IPS-18a (cell line): ENCODE results near the gene ZFAND2B.
A peak's percentile ranks its signal among the peaks of the same experiment; 100 is the strongest.

Experiments
- H3K27ac ChIP-seq: one replicate; pipeline ENCODE4 v1.5.1; 2013; ENCODE audit warnings: low read length
- H3K27me3 ChIP-seq: one replicate; pipeline ENCODE4 v1.6.1; 2013; ENCODE audit warnings: mild to moderate bottlenecking, low read length; ENCODE audit not compliant: control insufficient read depth, insufficient read depth
- H3K36me3 ChIP-seq: one replicate; pipeline ENCODE4 v1.6.1; 2013; ENCODE audit warnings: low read depth, low read length; ENCODE audit not compliant: control insufficient read depth
- H3K4me1 ChIP-seq: one replicate; pipeline ENCODE4 v1.6.1; 2013; ENCODE audit warnings: low read depth, low read length; ENCODE audit not compliant: control insufficient read depth
- H3K4me3 ChIP-seq: one replicate; pipeline ENCODE4 v1.5.1; 2013; ENCODE audit warnings: low read length
- H3K9ac ChIP-seq: one replicate; pipeline ENCODE4 v1.6.1; 2013; ENCODE audit warnings: mild to moderate bottlenecking, low read length, moderate library complexity
- H3K9me3 ChIP-seq: one replicate; pipeline ENCODE4 v1.6.1; 2013; ENCODE audit warnings: low read depth, low read length; ENCODE audit not compliant: control insufficient read depth

ZFAND2B gene

DNA sequence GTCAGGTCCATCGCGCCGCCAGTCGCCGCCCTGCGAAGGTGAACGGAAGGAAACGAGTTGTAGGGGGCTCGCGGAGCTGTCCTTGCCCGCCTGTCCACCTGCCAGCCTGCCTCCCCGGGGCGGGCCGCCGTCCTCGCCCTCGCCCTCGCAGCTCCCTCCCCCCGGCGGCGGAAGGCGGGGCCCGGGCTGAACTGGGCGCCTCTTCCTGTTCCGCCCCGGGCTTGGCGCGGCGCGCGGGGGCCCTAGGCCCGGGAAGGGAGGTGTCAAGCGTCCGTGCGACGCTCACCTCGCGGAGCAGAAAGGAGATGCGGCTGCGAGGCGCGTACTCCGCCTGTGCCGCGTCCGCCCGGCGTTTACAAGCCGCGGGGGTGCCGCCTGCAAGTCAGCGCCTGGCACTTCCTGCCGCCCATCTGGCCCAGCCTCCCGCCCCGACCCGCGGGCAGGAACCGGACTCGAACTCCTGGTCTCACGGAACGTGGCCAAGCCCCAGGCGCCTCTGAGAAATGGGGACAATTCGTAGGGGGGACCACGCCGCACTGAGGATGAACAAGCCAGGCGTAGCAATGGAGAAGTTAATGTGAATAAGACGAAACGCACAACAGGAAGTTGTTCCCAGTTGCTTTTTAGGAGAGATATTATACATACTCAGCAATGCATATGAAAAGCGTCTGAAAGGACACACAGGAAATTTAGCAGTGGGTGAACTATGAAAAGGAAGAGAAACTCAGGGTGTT is 29.6 kb upstream of the ZFAND2B start, which contains the start of gene CNPPD1:
CNPPD1 (minus strand) TSS at position 108 of the 734 bp plus-strand sequence; CDS start at position 11, 97 bp downstream.
- H3K4me3 ChIP-seq, result peak within 1 kb of the TSS; percentile 76
- H3K4me1 ChIP-seq, result peaks cover 5% of the 10 kb centered on the region
- H3K9me3 ChIP-seq, result no peaks in the 10 kb centered on the region
- peaks cover 19% of the 10 kb centered on the region for H3K36me3 ChIP-seq
- H3K27me3 ChIP-seq, result no peaks in the 10 kb centered on the region
- H3K9ac ChIP-seq, result peak within 1 kb of the TSS; percentile 6
- H3K27ac ChIP-seq, result no peak within 1 kb of the TSS

DNA sequence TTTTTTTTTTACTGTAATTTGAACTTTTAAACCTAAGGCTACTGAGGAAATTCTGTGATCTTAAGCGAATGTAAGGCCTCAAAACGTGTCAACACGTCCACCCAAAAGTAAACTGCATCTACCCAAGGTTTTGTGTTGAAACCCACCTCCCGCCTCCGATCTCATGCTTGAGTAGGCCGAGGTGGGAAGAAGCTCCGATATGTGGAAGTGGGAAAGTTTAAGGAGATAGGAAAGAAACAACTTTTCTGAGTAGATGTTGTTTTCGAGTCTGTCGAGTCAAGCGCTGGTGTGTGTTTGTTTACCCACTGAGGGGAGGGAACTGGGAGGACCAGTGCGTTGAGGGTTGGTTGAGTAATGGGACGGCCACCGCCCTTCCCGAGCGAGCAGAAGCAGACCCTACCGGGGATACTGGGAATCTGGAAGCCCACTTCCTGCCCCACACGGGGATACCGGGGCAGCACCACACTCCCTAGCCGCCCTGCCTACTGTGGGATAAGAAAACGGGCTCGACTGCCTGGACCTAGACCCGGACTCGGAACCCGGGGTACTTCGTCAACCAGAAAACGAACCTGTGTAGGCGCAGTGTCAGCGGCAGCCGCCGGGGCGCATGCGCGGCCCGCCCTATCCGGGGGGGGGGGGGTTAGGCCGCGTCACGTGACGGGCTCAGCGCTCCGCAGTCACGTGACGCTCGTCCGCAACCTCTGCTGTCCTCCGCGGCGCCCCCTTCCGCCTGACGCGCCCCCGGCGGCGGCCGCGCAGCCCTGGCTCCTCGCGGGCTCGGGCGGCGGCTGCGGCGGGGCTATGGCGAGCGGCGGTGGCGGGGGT is 28.8 kb upstream of the ZFAND2B start, which contains the start of gene RETREG2:
RETREG2 (plus strand) TSS at position 724 of the 825 bp plus-strand sequence; CDS start at position 802, 78 bp downstream.
- no peaks in the 10 kb centered on the region for H3K27me3 ChIP-seq
- H3K36me3 ChIP-seq, result peaks cover 26% of the 10 kb centered on the region
- peak within 1 kb of the TSS; percentile 6 for H3K9ac ChIP-seq
- H3K4me1 ChIP-seq, result peaks cover 5% of the 10 kb centered on the region
- H3K4me3 ChIP-seq, result peak within 1 kb of the TSS; percentile 76
- no peaks in the 10 kb centered on the region for H3K9me3 ChIP-seq
- H3K27ac ChIP-seq, result no peak within 1 kb of the TSS

DNA sequence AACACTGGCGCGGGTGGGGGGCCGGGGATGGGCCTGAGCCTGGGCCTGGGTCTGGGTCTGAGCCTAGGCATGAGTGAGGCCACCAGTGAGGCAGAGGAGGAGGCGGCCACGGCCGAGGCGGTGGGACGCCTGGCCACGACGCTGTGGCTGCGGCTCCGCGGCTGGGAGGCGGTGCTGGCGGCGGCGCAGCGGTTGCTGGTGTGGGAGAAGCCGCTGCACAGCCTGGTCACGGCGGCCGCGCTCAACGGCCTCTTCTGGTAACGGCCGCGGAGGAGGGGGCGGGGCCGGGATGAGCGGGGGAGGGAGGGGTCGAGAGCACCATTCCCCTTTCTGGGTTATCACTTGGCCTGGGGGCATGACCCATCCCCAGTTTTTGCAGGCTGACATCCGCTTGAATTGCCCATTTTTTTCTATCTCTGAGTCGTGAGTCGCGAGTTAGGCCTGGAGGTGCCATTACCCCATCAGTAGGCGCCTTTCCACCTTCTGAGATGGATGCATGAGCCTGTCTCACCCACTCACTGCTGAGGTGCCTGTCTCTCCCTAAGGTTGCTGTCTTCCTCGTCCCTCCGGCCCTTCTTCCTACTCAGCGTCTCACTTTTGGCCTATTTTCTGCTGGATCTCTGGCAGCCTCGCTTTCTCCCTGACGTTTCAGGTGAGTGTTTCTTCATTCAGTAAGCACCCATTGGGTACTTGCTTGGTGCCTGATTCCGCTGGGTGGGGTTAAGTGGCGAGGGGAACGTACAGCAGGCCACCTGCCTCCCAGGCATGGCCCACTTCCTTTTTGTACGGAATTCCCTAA is 28.0 kb upstream of the ZFAND2B start:
- peaks cover 27% of the 10 kb centered on the region for H3K36me3 ChIP-seq

DNA sequence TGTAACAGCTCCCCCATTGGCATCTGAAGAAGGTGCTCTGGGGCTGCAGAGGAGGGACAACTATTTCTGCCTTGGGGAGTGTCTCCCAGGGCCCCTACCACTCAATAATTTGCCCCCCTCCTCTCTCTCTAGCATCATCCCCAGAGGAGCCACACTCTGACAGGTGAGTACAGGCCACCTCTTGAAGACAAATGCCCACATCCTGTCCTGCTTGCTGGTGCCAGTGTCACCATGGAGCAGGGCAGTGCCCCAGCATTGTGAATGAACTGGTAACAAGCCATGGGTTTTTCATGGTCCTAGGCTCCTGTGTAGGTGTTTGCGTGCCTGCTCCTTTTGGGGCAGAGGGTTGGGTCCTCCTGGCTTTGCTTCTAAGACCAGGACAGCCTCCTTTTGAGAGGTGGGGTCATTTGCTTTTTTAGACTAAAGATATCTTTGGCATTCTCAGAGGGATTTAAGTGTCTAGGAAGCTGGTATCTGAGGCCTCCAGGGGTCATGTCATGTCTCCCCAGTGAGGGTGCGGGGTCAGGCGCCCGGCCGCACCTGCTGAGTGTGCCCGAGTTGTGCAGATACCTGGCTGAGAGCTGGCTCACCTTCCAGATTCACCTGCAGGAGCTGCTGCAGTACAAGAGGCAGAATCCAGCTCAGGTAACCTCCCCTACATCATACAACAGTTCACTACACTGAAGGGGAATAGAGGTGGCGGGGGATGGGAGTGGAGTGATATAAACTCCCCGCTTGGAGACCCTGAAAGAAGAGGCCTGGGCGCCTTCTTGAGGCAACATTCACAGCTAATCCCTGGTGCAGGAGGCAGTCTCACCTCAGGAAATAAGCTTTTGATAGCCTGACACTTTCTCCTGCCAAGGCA is 26.7 kb upstream of the ZFAND2B start:
- H3K27me3 ChIP-seq, result no peaks in the 10 kb centered on the region
- no peak overlapping the region for H3K27ac ChIP-seq
- H3K36me3 ChIP-seq, result peaks cover 29% of the 10 kb centered on the region
- no peak overlapping the region for H3K9ac ChIP-seq
- H3K4me3 ChIP-seq, result no peak overlapping the region
- H3K9me3 ChIP-seq, result no peaks in the 10 kb centered on the region
- H3K4me1 ChIP-seq, result peaks cover 5% of the 10 kb centered on the region

More for the DNA sequence above, 28.0 kb upstream of the ZFAND2B start:
- no peak overlapping the region for H3K27ac ChIP-seq
- no peaks in the 10 kb centered on the region for H3K27me3 ChIP-seq
- H3K4me3 ChIP-seq, result peak overlapping the region; percentile 76
- peaks cover 5% of the 10 kb centered on the region for H3K4me1 ChIP-seq
- H3K9ac ChIP-seq, result peak overlapping the region; percentile 4
- no peaks in the 10 kb centered on the region for H3K9me3 ChIP-seq

DNA sequence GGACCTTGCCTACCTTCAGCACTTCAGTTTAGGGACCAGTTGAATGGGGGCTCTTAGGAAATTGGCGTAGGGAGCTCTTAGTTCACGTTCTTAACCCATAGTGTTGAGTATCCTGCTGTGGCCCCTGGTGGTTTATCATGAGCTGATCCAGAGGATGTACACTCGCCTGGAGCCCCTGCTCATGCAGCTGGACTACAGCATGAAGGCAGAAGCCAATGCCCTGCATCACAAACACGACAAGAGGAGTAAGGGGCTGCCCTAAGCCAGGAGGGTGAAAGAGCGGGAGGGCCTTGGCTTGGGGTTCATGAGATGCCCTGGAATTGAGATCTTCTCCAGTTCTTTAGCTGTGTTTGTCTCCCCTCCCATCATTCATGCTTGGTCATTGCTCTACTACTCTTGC is 25.6 kb upstream of the ZFAND2B start:
- Histone ChIP-seq H3K27ac (no peak overlapping the region), H3K4me1 (peaks cover 5% of the 10 kb centered on the region), H3K9ac (no peak overlapping the region), H3K4me3 (no peak overlapping the region), H3K36me3 (peaks cover 29% of the 10 kb centered on the region), H3K9me3 (no peaks in the 10 kb centered on the region), H3K27me3 (no peaks in the 10 kb centered on the region)

DNA sequence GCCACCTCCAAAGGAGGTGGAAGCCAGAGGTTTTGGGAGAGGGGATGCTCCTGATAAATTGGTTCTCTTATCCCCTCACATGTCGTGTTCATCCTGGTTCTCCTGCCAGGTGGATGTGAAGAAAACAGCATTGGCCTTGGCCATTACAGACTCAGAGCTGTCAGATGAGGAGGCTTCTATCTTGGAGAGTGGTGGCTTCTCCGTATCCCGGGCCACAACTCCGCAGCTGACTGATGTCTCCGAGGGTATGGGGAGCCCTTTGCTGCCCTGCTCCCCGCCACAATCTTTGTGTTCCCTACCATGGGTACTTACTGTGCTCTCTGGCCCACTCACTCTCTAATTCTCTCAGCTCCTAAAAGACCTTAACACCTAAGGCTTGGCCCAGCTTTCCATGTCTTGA is 25.1 kb upstream of the ZFAND2B start:
- H3K9me3 ChIP-seq, result no peaks in the 10 kb centered on the region
- no peaks in the 10 kb centered on the region for H3K27me3 ChIP-seq
- H3K4me3 ChIP-seq, result no peak overlapping the region
- no peak overlapping the region for H3K27ac ChIP-seq
- H3K36me3 ChIP-seq, result peaks cover 29% of the 10 kb centered on the region
- H3K4me1 ChIP-seq, result peaks cover 5% of the 10 kb centered on the region
- H3K9ac ChIP-seq, result no peak overlapping the region

DNA sequence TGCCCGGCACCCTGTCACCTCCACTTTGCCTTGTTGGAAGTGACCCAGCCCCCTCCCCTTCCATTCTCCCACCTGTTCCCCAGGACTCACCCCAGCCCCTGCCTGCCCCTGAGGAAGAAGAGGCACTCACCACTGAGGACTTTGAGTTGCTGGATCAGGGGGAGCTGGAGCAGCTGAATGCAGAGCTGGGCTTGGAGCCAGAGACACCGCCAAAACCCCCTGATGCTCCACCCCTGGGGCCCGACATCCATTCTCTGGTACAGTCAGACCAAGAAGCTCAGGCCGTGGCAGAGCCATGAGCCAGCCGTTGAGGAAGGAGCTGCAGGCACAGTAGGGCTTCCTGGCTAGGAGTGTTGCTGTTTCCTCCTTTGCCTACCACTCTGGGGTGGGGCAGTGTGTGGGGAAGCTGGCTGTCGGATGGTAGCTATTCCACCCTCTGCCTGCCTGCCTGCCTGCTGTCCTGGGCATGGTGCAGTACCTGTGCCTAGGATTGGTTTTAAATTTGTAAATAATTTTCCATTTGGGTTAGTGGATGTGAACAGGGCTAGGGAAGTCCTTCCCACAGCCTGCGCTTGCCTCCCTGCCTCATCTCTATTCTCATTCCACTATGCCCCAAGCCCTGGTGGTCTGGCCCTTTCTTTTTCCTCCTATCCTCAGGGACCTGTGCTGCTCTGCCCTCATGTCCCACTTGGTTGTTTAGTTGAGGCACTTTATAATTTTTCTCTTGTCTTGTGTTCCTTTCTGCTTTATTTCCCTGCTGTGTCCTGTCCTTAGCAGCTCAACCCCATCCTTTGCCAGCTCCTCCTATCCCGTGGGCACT is 24.0 kb upstream of the ZFAND2B start:
- H3K36me3 ChIP-seq, result peaks cover 29% of the 10 kb centered on the region

DNA sequence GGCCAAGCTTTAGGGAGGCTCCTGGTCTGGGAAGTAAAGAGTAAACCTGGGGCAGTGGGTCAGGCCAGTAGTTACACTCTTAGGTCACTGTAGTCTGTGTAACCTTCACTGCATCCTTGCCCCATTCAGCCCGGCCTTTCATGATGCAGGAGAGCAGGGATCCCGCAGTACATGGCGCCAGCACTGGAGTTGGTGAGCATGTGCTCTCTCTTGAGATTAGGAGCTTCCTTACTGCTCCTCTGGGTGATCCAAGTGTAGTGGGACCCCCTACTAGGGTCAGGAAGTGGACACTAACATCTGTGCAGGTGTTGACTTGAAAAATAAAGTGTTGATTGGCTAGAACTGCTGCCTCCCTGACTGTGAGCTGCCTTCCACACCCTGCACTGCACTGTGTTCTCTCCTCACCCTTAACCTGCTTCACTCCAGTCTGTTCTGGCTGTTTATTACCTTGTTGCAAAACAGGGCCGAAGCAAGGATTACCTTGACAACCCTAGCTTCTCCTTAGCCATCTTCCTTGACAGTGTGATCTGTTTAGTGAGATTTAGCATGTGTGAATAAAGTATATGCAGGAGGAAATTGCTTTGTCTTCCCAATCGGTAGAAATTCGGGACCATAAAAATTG is 23.3 kb upstream of the ZFAND2B start:
- Histone ChIP-seq H3K27ac (no peak overlapping the region), H3K4me1 (peaks cover 5% of the 10 kb centered on the region), H3K9ac (no peak overlapping the region), H3K4me3 (no peak overlapping the region), H3K36me3 (peaks cover 29% of the 10 kb centered on the region), H3K9me3 (no peaks in the 10 kb centered on the region), H3K27me3 (no peaks in the 10 kb centered on the region)

More for the DNA sequence above, 24.0 kb upstream of the ZFAND2B start:
- Histone ChIP-seq H3K4me3 (no peak overlapping the region), H3K27me3 (no peaks in the 10 kb centered on the region), H3K9ac (no peak overlapping the region), H3K4me1 (peaks cover 5% of the 10 kb centered on the region), H3K27ac (no peak overlapping the region), H3K9me3 (no peaks in the 10 kb centered on the region)

DNA sequence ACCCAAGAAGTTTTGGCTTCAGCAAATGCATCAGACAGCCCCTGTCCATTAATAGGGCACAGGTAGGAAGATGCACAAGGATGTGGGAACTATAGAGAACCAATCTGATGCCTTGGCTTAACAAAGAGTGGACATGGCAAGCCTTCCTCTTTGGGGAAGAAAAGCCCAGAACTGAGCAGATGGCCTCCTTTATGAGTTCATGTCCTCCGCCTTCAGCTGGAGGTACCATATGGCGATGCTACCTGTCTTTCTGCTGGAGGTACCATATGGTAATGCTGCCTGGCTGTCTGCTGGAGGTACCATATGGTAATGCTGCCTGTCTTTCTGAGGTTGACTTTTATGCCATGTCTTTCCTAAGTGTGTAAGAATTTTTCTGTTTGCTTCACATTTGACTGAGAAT is 22.5 kb upstream of the ZFAND2B start:
- H3K36me3 ChIP-seq, result peaks cover 29% of the 10 kb centered on the region

More for the DNA sequence above, 22.5 kb upstream of the ZFAND2B start:
- Histone ChIP-seq H3K4me3 (no peak overlapping the region), H3K9ac (no peak overlapping the region), H3K27ac (no peak overlapping the region), H3K9me3 (no peaks in the 10 kb centered on the region), H3K27me3 (no peaks in the 10 kb centered on the region), H3K4me1 (peaks cover 1% of the 10 kb centered on the region)
